Measurements from ENCODE around the gene BCORL1. TPM values are rescaled to one million over a fixed set of nuclear protein-coding genes. Genes with fewer than 3 reads are reported as not detected.

The BCORL1 gene
- total RNA-seq, 2 experiments from 2014 or later, result 1.7 to 5.4 TPM

GRCh38 chrX:129933700-129934099 lies 48.7 kb upstream of the BCORL1 start:
- TF ChIP-seq EZH2phosphoT487 (IDR thresholded peaks at IDR 0.05; ENCODE audit: borderline replicate concordance, low read depth, low read length), result no peak
- TF ChIP-seq, protein P1, sequence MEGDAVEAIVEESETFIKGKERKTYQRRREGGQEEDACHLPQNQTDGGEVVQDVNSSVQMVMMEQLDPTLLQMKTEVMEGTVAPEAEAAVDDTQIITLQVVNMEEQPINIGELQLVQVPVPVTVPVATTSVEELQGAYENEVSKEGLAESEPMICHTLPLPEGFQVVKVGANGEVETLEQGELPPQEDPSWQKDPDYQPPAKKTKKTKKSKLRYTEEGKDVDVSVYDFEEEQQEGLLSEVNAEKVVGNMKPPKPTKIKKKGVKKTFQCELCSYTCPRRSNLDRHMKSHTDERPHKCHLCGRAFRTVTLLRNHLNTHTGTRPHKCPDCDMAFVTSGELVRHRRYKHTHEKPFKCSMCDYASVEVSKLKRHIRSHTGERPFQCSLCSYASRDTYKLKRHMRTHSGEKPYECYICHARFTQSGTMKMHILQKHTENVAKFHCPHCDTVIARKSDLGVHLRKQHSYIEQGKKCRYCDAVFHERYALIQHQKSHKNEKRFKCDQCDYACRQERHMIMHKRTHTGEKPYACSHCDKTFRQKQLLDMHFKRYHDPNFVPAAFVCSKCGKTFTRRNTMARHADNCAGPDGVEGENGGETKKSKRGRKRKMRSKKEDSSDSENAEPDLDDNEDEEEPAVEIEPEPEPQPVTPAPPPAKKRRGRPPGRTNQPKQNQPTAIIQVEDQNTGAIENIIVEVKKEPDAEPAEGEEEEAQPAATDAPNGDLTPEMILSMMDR (conservative IDR thresholded peaks at IDR 0.05; ENCODE audit: low read length), result no peak
- H3K4me1 ChIP-seq (ENCODE audit: insufficient read depth, low read length, poor library complexity, severe bottlenecking), result peaks cover 5% of the 10 kb centered on the region
- POLR2A ChIA-PET, result interaction anchor here (1.1 to 1.3 kb wide), 3 partner anchors 13 to 90 kb away, joined by 3 to 4 read pairs (median 3); no protein-coding TSS in a partner anchor
- H3K79me2 ChIP-seq (ENCODE audit: insufficient read depth, low read depth, low read length), result no peaks in the 10 kb centered on the region
- H3K4me3 ChIP-seq (ENCODE audit: low read depth, low read length, poor library complexity, severe bottlenecking), result no peak overlapping the region
- H2AFZ ChIP-seq (ENCODE audit: low read length), result no peak overlapping the region
- H3K9me2 ChIP-seq (ENCODE audit: insufficient read depth, low read length), result no peaks in the 10 kb centered on the region
- H3K36me3 ChIP-seq (ENCODE audit: insufficient read depth, low read length), result peaks cover 18% of the 10 kb centered on the region
- intact Hi-C loops (cut with micrococcal nuclease; ENCODE audit: unreplicated experiment), result loop anchor here (2.0 kb wide), 1 partner anchor 49 kb away; the partner anchor contains the start of gene BCORL1
- H3K9me3 ChIP-seq (ENCODE audit: low read length), result no peaks in the 10 kb centered on the region
- H3K4me2 ChIP-seq (ENCODE audit: low read length), result no peak overlapping the region
- no peak for DNase-seq (ENCODE audit: low spot score)
- no peaks in the 10 kb centered on the region for H4K20me1 ChIP-seq (ENCODE audit: insufficient read depth, low read length)
- BruUV-seq (replicated peaks), result no TSS peak
- no peak overlapping the region for H3K27ac ChIP-seq (ENCODE audit: low read depth, low read length, poor library complexity, severe bottlenecking)
- CTCF ChIA-PET (ENCODE audit: unreplicated experiment), result no interaction called here

- no peak overlapping the region for H3K4me2 ChIP-seq (ENCODE audit: low read length)
- intact Hi-C loops (cut with micrococcal nuclease; ENCODE audit: unreplicated experiment), result no loop called here
Measured at GRCh38 chrX:129934461-129934860, 48.0 kb upstream of the BCORL1 start.

GRCh38 chrX:129934952-129935351 lies 47.5 kb upstream of the BCORL1 start:
- POLR2A ChIA-PET, result no interaction called here
- Histone ChIP-seq H3K9me3 (ENCODE audit: low read length) (no peaks in the 10 kb centered on the region), H4K20me1 (ENCODE audit: insufficient read depth, low read length) (no peaks in the 10 kb centered on the region), H3K4me3 (ENCODE audit: low read depth, low read length, poor library complexity, severe bottlenecking) (no peak overlapping the region), H3K9me2 (ENCODE audit: insufficient read depth, low read length) (no peaks in the 10 kb centered on the region), H3K27ac (ENCODE audit: low read depth, low read length, poor library complexity, severe bottlenecking) (no peak overlapping the region), H3K4me1 (ENCODE audit: insufficient read depth, low read length, poor library complexity, severe bottlenecking) (peaks cover 5% of the 10 kb centered on the region), H3K4me2 (ENCODE audit: low read length) (no peak overlapping the region), H2AFZ (ENCODE audit: low read length) (no peak overlapping the region), H3K36me3 (ENCODE audit: insufficient read depth, low read length) (0 out of 2 replicates have a peak, but pooled peaks cover 7% of the 10 kb centered on the region), H3K79me2 (ENCODE audit: insufficient read depth, low read depth, low read length) (no peaks in the 10 kb centered on the region)
- intact Hi-C loops (cut with micrococcal nuclease; ENCODE audit: unreplicated experiment), result no loop called here
- TF ChIP-seq EZH2phosphoT487 (IDR thresholded peaks at IDR 0.05; ENCODE audit: borderline replicate concordance, low read depth, low read length), result no peak
- TF ChIP-seq, protein P1 (conservative IDR thresholded peaks at IDR 0.05; ENCODE audit: low read length), result no peak
- DNase-seq (ENCODE audit: low spot score), result no peak
- CTCF ChIA-PET (ENCODE audit: unreplicated experiment), result no interaction called here
- BruUV-seq (replicated peaks), result no TSS peak

More at GRCh38 chrX:129934461-129934860, 48.0 kb upstream of the BCORL1 start:
- no peak overlapping the region for H3K27ac ChIP-seq (ENCODE audit: low read depth, low read length, poor library complexity, severe bottlenecking)
- H3K4me3 ChIP-seq (ENCODE audit: low read depth, low read length, poor library complexity, severe bottlenecking), result no peak overlapping the region
- CTCF ChIA-PET (ENCODE audit: unreplicated experiment), result no interaction called here
- no peaks in the 10 kb centered on the region for H3K79me2 ChIP-seq (ENCODE audit: insufficient read depth, low read depth, low read length)
- 0 out of 2 replicates have a peak, but pooled peaks cover 11% of the 10 kb centered on the region for H3K36me3 ChIP-seq (ENCODE audit: insufficient read depth, low read length)
- POLR2A ChIA-PET, result interaction anchor here (1.1 to 1.3 kb wide), 3 partner anchors 13 to 89 kb away, joined by 3 to 4 read pairs (median 3); no protein-coding TSS in a partner anchor
- no peaks in the 10 kb centered on the region for H4K20me1 ChIP-seq (ENCODE audit: insufficient read depth, low read length)
- no peak overlapping the region for H2AFZ ChIP-seq (ENCODE audit: low read length)
- DNase-seq (ENCODE audit: low spot score), result no peak
- no peaks in the 10 kb centered on the region for H3K9me3 ChIP-seq (ENCODE audit: low read length)
- H3K4me1 ChIP-seq (ENCODE audit: insufficient read depth, low read length, poor library complexity, severe bottlenecking), result peaks cover 5% of the 10 kb centered on the region
- no peaks in the 10 kb centered on the region for H3K9me2 ChIP-seq (ENCODE audit: insufficient read depth, low read length)
- no TSS peak for BruUV-seq (replicated peaks)
- TF ChIP-seq, protein P1 (conservative IDR thresholded peaks at IDR 0.05; ENCODE audit: low read length), result no peak
- TF ChIP-seq EZH2phosphoT487 (IDR thresholded peaks at IDR 0.05; ENCODE audit: borderline replicate concordance, low read depth, low read length), result no peak

All from OCI-LY7 (cell line).